HL-60 (cell line): ENCODE results near the gene SH3TC2.

Experiments
- POLR2AphosphoS5 ChIP-seq: IDR thresholded peaks from 2 replicates; pipeline ENCODE4 v1.6.1; 2012; ENCODE audit warnings: low read depth
- TF ChIP-seq, protein P1 (sequence below): IDR thresholded peaks from one replicate; pipeline ENCODE4 v1.5.1; 2011; ENCODE audit warnings: low read length, control low read depth, inconsistent platforms; ENCODE audit not compliant: insufficient read depth
- TF ChIP-seq, protein P2 (sequence below): IDR thresholded peaks from 2 replicates; pipeline ENCODE4 v1.6.1; 2012; ENCODE audit warnings: low read depth; ENCODE audit not compliant: insufficient replicate concordance

DNA sequence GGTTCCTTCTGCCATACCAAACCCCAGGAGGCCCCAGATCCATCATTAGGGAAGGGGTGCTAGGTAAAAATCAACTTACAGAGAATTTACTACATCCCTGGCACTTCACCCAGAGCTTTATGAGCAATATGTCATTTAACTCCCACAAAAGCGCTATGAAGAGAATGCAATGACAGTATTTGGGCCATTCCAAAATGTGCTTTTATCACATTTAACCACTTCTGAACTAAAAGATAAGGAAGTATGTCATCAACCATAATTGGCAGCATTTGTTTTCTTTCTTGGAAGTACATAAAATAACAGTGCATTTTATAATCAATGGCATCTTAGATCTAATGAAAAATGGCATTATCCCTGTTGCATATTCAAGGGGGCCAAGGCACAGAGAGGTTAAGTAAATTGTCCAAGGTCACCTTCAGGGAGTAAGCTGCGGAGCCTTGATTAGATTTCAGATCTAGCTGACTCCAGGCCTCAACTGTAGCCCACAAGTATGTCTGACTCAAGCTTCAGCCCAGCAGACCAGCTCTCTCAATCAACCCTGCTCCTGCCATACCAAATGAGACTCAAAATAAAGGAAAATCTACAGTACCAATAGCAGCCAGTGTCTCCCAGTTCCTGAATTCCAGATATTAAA lies 16.5 kb downstream of the SH3TC2 start:
- TF ChIP-seq, protein P1, sequence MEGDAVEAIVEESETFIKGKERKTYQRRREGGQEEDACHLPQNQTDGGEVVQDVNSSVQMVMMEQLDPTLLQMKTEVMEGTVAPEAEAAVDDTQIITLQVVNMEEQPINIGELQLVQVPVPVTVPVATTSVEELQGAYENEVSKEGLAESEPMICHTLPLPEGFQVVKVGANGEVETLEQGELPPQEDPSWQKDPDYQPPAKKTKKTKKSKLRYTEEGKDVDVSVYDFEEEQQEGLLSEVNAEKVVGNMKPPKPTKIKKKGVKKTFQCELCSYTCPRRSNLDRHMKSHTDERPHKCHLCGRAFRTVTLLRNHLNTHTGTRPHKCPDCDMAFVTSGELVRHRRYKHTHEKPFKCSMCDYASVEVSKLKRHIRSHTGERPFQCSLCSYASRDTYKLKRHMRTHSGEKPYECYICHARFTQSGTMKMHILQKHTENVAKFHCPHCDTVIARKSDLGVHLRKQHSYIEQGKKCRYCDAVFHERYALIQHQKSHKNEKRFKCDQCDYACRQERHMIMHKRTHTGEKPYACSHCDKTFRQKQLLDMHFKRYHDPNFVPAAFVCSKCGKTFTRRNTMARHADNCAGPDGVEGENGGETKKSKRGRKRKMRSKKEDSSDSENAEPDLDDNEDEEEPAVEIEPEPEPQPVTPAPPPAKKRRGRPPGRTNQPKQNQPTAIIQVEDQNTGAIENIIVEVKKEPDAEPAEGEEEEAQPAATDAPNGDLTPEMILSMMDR = no peak
- TF ChIP-seq, protein P2, sequence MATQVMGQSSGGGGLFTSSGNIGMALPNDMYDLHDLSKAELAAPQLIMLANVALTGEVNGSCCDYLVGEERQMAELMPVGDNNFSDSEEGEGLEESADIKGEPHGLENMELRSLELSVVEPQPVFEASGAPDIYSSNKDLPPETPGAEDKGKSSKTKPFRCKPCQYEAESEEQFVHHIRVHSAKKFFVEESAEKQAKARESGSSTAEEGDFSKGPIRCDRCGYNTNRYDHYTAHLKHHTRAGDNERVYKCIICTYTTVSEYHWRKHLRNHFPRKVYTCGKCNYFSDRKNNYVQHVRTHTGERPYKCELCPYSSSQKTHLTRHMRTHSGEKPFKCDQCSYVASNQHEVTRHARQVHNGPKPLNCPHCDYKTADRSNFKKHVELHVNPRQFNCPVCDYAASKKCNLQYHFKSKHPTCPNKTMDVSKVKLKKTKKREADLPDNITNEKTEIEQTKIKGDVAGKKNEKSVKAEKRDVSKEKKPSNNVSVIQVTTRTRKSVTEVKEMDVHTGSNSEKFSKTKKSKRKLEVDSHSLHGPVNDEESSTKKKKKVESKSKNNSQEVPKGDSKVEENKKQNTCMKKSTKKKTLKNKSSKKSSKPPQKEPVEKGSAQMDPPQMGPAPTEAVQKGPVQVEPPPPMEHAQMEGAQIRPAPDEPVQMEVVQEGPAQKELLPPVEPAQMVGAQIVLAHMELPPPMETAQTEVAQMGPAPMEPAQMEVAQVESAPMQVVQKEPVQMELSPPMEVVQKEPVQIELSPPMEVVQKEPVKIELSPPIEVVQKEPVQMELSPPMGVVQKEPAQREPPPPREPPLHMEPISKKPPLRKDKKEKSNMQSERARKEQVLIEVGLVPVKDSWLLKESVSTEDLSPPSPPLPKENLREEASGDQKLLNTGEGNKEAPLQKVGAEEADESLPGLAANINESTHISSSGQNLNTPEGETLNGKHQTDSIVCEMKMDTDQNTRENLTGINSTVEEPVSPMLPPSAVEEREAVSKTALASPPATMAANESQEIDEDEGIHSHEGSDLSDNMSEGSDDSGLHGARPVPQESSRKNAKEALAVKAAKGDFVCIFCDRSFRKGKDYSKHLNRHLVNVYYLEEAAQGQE = no peak
- no peak for TF ChIP-seq POLR2AphosphoS5
